Measurements from ENCODE around the gene FADS1. TPM values are rescaled to one million over a fixed set of nuclear protein-coding genes. Genes with fewer than 3 reads are reported as not detected.

Gene FADS1
- total RNA-seq, 2 donors from 2014 or later = 39.0 to 52.9 TPM

- ATAC-seq (ENCODE audit: insufficient number of reproducible peaks, low FRiP score, low read depth) (no peak), DNase-seq (ENCODE audit: low spot score) (no peak)
- no peaks in the 10 kb centered on the region for H3K9me3 ChIP-seq
- H3K4me3 ChIP-seq = no peak overlapping the region
- TF ChIP-seq CTCF (IDR thresholded peaks at IDR 0.05) = no peak
- H3K27ac ChIP-seq = no peak overlapping the region
- no peaks in the 10 kb centered on the region for H3K36me3 ChIP-seq
- no peaks in the 10 kb centered on the region for H3K4me1 ChIP-seq (ENCODE audit: control insufficient read depth in 1 of 2, low read depth in 2 of 2)
- H3K27me3 ChIP-seq (replicated peaks; ENCODE audit: insufficient read depth) = no peaks in the 10 kb centered on the region
Observed at GRCh38 chr11:61769169-61769920, 47.5 kb downstream of the FADS1 start.

- DNase-seq (ENCODE audit: low spot score) (no peak), ATAC-seq (ENCODE audit: insufficient number of reproducible peaks, low FRiP score, low read depth) (no peak)
- Histone ChIP-seq H3K4me1 (ENCODE audit: control insufficient read depth in 1 of 2, low read depth in 2 of 2) (no peaks in the 10 kb centered on the region), H3K27ac (no peak overlapping the region), H3K36me3 (no peaks in the 10 kb centered on the region), H3K9me3 (no peaks in the 10 kb centered on the region), H3K27me3 (replicated peaks; ENCODE audit: insufficient read depth) (no peaks in the 10 kb centered on the region), H3K4me3 (no peak overlapping the region)
- no peak for TF ChIP-seq CTCF (IDR thresholded peaks at IDR 0.05)
Observed at GRCh38 chr11:61768376-61769076, 48.3 kb downstream of the FADS1 start.

DNA sequence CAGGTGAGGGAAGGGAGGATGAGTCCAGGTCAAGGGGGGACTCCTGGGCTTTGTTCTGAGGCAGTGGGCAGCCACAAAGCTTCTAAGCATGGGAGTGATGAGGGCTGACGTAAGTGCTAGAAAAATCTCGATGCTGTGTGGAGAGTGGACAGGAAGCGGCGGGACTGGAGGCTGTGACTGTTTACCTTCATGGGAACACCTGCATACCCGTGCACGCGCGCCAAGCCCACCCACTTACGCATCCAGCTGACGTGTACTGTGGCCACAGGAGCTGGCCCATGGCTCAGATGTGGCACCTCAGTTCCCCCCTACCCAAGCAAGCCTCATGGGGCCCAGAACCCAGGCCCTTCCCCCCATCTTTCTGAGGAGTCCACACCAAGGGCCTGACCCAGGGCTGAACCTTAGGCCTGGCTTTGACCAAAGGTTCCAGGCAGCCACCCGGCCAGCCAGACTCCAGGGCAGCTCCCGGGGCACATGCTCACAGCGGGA is 50.4 kb downstream of the FADS1 start:
- Histone ChIP-seq H3K9me3 (no peaks in the 10 kb centered on the region), H3K27me3 (replicated peaks; ENCODE audit: insufficient read depth) (no peaks in the 10 kb centered on the region), H3K4me1 (ENCODE audit: control insufficient read depth in 1 of 2, low read depth in 2 of 2) (no peaks in the 10 kb centered on the region), H3K27ac (no peak overlapping the region), H3K4me3 (no peak overlapping the region), H3K36me3 (no peaks in the 10 kb centered on the region)
- ATAC-seq (ENCODE audit: insufficient number of reproducible peaks, low FRiP score, low read depth) (no peak), DNase-seq (ENCODE audit: low spot score) (no peak)
- no peak for TF ChIP-seq CTCF (IDR thresholded peaks at IDR 0.05)

DNA sequence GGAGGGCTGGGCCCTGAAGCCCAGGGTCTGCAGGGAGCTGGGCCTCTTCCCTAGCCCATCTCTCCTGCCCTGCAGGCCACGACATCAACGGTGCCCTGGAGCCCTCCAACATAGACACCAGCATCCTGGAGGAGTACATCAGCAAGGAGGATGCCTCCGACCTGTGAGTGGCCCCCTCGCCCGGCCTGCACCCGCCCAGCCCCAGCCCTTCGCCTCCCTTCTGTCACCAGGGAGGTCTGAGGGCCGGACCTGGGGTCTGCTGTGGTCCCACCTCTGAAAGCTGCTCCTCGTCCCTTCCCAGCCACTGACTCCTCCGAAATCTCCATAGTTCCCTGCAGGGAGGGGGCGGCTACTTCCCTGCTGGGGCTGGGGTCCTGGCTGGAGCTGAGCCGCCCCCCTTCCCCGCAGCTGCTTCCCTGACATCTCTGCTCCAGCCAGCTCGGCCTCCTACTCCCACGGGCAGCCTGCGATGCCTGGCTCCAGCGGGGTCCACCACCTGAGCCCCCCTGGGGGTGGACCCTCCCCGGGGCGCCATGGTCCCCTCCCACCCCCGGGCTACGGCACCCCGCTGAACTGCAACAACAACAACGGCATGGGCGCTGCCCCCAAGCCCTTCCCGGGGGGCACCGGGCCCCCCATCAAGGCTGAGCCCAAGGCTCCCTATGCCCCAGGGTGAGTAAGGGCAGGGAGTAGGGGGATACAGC is 51.1 kb downstream of the FADS1 start:
- DNase-seq (ENCODE audit: low spot score) (no peak), ATAC-seq (ENCODE audit: insufficient number of reproducible peaks, low FRiP score, low read depth) (no peak)
- Histone ChIP-seq H3K9me3 (no peaks in the 10 kb centered on the region), H3K36me3 (no peaks in the 10 kb centered on the region), H3K27me3 (replicated peaks; ENCODE audit: insufficient read depth) (no peaks in the 10 kb centered on the region), H3K27ac (no peak overlapping the region), H3K4me3 (no peak overlapping the region), H3K4me1 (ENCODE audit: control insufficient read depth in 1 of 2, low read depth in 2 of 2) (no peaks in the 10 kb centered on the region)
- no peak for TF ChIP-seq CTCF (IDR thresholded peaks at IDR 0.05)

Data from thoracic aorta (tissue), 2 donors.